Left hindlimb (tissue), 1 donor: ENCODE results near the gene ARRDC4.
"Not testable (repeated sequence)": the region's sequence is repeated elsewhere in the genome, so short reads cannot be mapped to it uniquely, and the experiment has no call there.

ENCODE experiments used
- DNase-seq: peaks from one replicate; pipeline ENCODE4 v3.0.0-alpha.2; 2018

ARRDC4 gene

DNA sequence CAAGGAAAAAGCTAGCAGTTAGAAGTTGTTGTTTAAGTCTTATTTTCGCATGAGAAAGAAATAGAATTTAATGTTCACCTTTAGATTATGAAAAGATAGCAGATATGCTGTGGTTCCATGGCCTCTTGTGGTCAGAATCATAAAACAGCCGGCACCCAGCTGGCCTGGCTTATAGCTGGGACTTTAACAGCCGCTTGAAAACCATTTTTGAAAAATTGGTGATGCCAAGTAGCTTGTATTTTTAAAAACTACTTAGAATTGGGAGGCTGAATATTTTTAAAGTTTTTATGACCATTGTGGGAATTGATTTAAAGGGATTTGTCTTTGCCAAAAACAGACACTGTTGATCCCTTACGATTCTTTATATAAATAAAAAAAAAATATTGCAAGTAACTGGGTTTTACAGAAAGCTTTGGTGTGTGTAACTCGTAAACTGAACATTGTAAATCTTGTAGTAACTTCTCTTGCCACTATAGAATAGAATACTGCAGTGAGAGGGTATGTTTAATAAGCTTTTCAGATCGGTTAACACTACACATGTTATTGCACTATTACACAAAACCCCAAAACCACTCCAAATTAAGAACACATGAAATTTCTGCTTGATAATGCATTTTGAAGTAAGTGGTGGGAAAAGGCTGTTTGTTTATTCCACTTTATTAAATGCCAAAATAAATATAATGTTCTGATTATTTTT is 6.6 kb downstream of the ARRDC4 start:
- DNase-seq: no peak

DNA sequence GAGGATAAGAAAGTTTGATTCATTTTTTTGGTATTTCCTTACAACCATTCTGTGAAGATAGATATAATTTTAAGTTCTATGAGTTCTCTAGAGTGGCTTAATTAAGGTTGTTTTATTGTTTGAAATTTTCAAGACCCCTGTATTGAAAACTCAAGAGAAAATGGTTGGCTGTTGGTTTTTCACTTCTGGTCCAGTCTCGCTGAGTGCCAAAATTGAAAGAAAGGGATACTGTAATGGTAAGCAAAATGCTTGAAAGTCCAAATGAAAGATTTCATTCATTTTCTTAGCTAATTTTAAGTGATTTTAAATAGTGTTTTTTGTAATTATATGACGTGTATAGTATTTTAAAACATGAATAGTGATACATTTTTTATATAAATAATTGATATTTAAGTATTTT is 7.4 kb downstream of the ARRDC4 start:
- no peak for DNase-seq

DNA sequence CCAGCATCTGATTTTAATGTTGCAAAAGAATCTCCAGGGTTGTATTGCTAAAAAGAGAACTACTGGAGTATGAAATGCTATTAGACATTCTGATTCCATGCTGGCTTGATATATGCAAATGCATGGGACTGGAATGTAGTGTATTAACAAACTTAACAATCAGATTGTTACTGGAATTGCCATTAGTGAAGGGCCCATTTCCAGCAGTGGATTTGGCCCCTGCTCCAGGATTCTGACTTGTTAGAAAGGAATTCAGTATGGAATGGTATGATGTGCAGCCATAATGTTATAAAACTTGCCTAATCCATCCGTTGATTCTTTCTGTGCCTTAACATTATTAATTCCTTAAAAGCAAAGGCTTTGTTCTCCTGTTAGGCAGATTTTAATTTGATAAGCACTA is 7.9 kb downstream of the ARRDC4 start:
- DNase-seq: no peak

DNA sequence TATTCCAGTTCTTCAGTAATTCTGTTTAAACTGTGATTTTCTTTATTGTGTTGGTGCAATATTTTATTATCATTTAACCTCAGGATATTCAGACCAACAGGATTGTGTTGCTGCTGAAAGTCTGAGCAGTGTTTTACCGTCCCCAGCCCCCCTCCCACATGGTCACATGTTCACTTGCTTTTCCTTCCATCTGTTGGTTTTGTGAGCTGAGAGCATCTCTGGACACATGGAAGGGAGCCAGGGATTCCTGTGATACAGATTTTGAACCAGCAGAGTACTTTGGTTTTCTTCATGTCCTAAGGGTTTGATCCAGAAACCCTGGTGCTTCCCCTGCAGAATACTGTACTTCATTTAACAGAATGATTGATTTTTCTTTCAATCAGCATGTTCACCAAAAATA is 11.9 kb downstream of the ARRDC4 start:
- no peak for DNase-seq

DNA sequence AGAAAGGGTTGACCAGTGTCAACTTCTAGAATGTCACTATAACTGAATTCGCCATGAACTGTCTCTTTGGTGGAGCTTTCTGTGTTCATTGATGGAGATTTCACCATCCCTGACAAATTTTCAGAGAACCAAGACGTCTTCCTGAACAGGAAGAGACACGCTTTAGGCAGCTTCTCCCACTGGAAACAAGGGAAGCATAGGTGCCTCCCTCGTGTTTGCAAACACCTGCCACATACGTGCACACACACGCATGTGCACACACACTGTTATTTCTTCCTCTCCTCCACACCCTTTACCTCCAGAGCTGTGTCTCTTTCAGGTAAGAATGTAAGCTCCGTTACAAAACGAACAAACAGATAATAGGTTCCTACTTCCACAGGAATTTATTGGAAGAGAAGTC is 15.6 kb downstream of the ARRDC4 start:
- no peak for DNase-seq

DNA sequence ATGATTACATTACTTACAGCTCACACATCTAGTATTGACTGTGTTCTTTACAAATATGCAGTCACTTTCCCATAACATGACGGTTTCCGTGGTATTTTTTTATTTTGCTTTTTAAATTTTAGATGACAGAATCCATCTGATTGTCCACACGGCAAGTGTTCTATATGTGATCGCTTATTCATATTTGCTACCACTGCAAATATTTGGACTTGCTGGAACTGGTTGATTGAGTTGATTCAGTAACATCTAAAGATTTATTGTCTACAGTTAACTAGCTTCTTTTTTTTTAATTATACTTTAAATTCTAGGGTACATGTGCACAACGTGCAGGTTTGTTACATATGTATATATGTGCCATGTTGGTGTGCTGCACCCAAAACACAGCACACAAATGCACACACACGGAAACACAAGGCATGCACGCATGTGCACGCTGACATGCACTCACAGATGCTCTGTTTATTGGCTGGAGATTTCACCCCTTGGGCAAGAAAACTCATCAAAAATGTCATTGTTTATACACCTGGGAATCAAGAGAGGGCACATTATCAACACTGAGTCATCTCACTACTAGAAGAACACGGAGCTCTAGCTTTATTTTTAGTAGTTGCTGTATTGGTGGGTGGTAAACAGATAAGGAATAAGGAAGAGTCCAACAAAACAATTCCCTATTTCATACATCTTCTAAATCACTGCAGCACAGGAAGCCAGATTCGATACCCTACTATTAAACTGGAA is 16.4 kb downstream of the ARRDC4 start:
- DNase-seq: no peak

DNA sequence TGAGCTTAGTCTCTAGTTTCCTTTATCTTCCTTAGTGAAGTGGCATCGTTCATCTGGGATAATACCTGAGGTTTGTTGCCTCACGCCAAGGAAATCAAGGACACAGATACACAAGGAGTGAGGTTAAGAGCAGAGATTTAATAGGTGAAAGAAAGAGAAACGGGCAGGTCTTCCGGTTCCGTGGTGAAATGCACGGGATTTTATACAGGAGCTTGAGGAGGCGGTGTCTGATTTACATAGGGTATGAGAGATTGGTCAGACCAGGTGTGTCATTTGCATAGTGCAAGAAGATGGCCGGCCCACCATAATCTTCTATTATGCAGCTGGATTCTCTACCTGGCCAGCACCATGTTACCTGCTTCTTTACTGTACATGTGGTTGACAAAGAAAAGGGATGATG is 17.2 kb downstream of the ARRDC4 start:
- no peak for DNase-seq

DNA sequence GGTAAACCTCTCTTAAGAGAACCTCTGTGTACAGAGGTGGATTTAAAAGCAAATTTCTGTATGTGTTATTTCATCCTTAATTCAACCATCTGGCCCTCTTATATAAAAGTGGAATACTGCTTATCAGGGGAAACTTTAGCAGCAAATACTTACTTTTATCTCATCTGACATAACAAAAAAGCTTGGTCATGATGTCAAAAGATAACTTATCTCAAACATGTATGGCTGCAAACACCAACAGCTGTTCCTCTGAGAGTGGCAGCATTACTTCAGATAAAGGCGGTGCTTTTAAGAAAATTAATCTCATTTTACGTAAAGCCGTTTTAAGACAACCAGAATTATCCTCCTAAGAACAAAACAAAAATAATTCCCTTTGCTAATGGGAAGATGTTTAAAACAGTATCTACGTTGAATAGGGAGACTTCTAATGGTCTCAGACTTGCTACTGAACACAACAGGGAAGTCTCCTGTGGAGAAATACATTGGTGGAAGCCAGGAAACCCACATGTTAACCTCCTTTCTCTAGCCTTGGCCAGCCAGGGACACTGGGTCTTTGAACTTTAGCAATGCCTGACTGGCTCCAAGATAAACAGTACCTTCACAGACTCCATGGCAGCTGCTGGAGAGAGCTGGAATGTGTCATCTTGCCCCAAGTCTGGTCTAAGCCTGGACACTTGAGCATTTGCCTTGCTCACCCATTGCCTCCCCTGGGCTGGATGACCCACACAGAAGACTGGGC is 18.1 kb downstream of the ARRDC4 start:
- DNase-seq: no peak

DNA sequence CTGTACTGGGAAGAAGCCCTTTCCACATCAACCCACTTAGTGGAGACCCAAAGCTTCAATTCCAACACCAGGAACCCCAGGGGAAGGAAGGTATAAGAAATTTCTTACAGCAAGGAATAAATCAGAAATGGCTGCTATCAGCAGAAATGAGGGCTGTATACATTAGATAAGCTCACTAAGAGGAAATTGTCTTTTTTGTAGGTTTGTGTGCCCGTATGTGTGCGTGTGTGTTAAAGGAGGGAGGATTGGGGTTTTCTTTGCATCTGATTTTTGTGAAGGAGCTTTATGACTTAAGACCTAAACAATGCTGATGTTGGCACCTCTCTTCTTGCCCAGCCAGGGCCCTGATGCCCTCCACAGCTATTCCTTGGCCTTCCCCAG is 18.6 kb downstream of the ARRDC4 start:
- no peak for DNase-seq

DNA sequence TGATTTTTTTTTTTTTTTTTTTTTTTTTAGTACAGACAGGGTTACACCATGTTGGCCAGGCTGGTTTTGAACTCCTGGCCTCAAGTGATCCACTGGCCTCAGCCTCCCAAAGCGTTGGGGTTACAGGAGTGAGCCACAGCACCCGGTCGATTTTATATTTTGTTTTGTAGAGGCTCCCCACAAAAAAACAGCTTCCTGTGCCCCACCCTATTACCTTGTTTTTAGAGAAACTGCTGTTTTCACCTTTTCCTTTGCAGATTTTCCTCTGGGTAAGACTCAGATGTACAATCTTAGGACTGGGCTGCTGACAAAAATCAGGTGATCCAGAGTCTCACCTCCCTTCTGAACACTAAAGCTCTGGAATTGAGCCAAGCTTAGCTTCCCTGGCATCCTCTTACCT is 20.6 kb downstream of the ARRDC4 start:
- DNase-seq: no peak

DNA sequence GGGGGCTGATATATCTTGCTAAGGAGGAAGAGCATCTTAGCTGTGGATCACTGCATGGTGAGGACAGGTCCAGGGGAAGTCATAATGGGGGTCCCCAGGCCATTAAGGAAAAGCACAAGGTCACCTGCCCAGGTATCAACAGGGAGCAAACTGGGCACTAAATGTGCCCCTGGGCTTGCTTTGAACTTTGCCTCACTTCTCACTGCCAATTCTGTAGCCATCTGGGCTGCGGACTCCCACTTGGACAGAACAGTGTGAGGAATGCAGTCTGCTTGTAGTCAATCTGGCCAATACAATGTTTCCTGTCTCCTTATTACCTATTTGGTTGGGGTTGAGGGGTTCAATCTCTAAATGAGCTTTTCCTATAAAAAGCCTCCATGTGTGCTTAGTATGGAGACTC is 21.3 kb downstream of the ARRDC4 start:
- no peak for DNase-seq

DNA sequence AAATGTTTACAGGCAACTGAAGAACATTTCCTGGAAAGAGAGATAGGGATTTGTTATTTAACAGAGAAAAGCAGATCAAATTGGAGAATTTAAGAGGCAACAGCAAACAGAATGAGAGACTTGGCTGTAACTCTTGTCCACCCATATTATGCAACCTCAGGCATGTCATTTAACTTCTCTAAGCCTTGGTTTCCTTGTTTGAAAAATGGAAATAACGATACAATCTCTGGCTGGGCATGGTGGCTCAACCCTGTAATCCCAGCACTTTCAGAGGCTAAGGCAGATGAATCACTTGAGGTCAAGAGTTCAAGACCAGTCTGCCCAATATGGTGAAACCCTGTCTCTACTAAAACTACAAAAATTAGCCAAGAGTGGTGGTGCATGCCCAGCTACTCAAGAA is 23.7 kb downstream of the ARRDC4 start:
- DNase-seq: no peak

DNA sequence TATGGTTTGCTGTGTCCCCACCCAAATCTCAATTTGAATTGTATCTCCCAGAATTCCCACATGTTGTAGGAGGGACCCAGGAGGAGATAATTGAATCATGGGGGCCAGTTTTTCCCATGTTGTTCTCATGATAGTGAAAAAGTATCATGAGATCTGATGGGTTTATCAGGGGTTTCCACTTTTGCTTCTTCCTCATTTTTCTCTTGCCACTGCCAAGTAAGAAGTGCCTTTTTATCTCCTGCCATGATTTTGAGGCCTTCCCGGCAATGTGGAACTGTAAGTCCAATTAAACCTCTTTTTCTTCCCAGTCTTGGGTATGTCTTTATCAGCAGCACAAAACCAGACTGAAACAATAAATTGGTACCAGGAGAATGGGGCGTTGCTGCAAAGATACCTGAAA is 25.5 kb downstream of the ARRDC4 start:
- DNase-seq: not testable (repeated sequence)

DNA sequence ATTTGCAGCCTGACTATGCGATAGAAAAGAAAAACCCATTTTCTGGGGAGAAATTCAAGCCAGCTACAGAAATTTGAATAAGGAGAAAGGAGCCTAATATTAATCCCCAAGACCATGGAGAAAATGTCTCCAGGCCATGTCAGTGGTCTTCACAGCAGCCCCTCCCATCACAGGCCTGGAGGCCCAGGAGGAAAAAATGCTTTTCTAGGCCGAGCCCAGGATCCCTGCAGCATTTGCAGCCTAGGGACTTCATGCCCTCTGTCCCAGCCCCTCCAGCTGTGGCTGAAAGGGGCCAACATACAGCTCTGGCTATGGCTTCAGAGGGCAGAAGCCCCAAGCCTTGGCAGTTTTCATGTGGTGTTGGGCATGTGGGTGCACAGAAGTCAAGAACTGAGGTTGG is 26.3 kb downstream of the ARRDC4 start:
- no peak for DNase-seq

DNA sequence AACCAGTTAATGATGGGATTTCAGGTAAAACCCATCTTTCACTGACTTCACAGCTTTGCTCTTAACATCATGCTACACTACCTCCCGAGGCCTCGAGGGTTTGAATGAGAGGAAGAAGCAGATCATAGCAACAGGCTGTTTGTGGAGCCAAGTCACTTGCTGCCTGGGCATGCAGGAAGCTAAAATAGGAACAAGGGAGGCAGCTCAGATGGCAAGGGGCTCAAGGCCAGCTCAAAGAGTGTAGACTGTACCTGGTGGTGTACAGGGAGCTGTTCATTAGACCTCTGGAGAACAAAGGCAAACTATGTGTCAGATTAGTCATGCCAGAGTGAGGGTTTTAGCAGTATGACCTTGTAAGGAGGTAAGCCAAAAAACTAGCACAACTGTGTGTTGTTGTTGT is 28.8 kb downstream of the ARRDC4 start:
- no peak for DNase-seq

DNA sequence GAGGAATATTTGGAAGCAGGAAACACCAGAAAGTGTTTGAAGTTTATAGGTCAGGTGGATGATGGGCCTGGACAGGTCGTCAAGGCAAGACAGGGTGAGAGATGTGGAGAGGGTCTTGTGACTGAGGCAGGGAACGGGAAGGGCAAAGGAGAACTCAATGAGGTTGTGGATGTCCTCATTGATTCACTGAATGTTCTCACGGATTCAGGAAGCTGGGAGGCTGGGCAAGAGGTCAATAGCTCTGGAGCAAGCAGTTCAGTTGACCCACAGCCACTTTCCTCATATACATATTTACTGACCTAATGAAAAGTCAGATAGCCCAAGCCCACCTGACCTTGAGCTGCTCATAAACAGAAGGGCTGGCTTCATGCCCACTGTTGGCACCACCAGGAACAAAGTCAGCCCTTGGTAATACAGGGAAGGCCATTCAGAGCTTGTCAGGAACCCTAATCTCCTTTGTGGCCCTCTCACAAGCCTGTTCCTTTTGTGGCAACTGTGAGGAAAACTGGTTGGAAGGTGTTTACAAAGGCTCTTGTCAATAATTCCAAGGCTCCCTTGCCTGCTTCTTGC is 31.6 kb downstream of the ARRDC4 start:
- DNase-seq: no peak

DNA sequence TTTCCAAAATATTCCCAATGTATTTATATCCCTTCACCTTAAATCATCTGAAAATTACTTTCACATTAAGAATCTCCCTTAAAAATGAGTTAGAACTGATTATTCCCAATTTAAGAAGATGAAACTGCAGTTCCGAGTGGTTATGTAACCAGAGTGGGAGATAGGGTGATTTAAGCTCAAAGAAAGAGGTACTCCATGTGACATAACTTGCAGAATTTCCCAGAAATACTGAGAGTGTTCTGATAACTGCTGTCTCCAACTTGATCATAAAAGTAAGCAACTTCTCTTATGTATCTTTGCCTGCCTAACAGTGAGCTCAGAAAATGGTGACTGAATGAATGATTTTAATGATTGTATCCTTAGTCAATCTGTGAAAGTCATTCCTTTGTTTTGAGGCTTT is 32.3 kb downstream of the ARRDC4 start:
- no peak for DNase-seq

DNA sequence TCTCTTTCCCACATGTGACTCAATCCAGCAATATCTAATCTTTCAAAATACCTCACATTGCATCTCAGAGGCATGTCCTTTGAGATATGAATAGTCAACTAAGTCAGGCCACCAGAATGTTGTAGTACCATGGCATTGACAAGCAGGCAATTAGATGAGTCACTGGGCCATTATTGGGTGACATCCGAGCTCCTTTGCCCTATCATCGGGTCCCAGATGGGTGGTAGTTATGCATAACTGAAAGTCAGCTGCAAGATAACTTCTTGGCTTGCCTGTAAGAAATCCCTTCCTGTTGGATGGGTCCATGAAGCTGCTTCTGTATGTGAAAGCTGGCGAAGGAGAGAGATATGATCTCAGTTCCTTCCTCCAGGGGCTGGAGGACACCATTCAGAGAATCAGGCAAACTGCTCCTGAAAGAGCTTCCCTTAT is 32.8 kb downstream of the ARRDC4 start:
- DNase-seq: no peak

DNA sequence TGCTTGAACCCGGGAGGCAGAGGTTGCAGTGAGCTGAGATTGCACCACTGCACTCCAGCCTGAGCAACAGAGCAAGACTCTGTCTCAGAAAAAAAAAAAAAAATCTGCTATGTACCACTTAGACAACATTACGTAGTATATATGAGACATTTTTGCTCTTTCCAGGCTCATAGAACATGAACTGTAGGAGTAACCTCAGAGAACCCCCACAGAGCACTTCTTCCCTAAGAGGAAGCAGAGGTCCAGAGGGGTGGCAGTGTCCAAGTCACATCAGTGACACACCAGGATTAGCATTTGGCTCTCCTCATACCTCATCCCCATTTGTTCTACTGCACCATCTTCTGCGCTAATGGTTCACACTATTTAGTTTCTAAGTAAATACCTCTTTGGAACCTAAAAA is 33.7 kb downstream of the ARRDC4 start:
- no peak for DNase-seq

DNA sequence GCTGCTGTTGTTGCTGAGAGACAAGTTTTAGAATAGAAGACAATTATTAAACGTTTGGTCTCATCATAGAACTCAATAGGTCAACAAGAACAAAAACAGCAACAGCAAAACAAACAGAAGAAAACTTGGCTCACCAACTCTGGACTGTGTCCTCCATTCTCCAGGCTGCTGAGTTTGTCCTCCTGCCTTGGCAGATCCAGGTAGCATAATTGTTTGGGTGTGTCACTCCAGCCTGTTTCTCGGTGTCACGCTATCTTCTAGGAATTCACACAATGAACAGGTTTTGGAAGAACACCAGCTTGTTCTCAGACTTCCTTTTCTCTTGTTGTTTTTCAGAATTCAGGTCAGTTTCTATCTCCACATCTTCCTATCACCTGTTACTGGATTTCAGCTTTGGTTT is 34.7 kb downstream of the ARRDC4 start:
- DNase-seq: no peak

DNA sequence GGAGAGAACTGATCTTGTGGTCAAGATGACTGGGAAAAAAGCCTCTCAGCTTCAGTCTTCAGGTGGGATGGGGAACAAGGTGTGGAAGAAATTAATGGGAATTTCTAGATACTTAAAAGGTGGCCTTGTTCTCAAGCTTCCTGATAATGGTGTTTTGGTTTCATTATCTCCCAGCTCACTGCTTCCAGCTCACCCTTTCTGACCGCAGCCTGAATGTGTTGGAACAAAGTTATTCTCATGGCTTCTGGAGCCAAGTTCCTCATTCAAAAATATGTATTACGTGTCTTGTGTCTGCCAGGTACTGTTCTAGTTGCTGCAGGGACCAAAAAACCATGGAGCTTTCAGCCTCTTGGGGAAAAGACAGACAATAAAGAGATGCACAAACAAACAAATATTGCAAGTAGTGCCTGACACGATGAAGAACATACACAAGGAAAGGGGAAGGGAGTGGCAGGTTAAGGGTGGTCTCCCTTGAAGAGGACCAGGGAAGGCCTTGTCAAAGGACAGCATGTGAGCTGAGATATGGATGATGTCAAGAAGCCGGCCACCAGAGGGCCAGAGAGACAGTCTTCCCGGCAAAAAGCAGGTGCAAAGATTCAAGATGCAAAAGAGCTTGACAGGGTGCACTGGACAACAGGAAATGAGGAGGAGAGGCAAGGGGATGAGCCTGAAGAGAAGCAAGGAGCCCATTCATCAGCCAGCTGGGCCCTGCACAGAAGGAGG is 35.5 kb downstream of the ARRDC4 start:
- DNase-seq: no peak

DNA sequence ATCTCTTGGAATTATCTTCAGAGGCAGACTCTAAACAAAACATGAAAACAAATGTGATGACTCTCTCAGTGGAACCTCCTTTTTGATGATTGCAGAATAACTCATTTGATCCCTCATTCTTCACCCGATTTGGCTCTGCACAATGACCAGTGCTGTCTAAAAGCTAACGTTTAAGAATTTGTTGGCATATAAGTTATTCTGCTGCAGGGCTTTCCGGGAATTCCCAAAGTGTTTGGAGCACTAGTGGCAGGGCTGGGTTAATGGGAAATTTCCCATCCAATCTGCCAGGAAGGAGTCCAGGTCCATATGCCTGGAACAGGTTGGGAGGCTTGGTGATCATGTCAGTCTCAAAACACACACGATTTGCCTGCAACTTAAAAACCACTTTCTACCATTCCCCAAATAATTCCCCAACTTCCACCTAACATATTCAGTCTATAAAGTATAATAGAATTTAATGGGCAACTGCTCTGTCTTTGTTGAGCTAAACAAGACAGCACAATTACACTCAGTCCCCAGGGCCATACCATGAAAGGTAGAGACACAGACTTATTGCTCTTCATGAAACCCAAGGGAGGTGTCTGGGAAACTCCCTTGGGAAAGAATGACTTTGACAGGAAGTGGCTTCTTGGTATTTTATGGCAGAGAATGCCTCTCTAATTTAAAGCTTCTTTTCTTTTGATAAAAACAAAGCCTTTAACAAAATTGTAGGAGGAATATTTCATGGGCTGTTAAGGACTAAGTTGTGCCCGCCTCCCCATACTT is 38.0 kb downstream of the ARRDC4 start:
- no peak for DNase-seq
